Measurements from ENCODE around the gene LRIG2.

DNA sequence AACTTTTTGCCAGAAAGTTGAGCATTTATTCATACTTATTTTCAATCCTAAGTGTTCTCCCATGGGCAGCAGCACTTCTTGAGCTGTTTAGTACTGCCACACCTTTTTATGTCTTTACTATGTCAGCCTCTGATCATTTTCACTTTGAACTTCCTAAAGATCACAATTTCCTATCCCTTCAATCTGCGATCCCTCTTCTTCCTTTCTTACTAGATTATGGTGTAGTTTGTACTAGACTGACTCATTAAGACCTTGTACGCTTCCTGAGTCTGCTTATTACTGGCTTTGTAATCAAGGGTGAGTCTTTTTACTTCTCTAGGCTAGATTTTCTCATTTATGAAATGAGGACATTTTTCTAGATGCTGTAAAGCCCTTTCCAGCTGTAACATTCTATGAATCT, 55.1 kb downstream of the LRIG2 start:
- TF ChIP-seq CTCF (IDR thresholded peaks at IDR 0.05): no peak
- TF ChIP-seq POLR2A (IDR thresholded peaks at IDR 0.05): no peak
